B cell (primary cell): Measurements from ENCODE around the gene IGF1R.

Experiments used
- EZH2 ChIP-seq: IDR thresholded peaks from 2 replicates; pipeline ENCODE4 v1.6.1; 2012; ENCODE audit warnings: borderline replicate concordance, low read depth, mild to moderate bottlenecking, moderate library complexity, low read length; ENCODE audit not compliant: insufficient read depth, poor library complexity, severe bottlenecking
- TF ChIP-seq, protein P1 (sequence below): fragments of 200-600 bp; IDR thresholded peaks from one replicate; pipeline ENCODE4 v1.8.0; 2022; ENCODE audit warnings: antibody characterized with exemption, mild to moderate bottlenecking

- TF ChIP-seq, protein P1, sequence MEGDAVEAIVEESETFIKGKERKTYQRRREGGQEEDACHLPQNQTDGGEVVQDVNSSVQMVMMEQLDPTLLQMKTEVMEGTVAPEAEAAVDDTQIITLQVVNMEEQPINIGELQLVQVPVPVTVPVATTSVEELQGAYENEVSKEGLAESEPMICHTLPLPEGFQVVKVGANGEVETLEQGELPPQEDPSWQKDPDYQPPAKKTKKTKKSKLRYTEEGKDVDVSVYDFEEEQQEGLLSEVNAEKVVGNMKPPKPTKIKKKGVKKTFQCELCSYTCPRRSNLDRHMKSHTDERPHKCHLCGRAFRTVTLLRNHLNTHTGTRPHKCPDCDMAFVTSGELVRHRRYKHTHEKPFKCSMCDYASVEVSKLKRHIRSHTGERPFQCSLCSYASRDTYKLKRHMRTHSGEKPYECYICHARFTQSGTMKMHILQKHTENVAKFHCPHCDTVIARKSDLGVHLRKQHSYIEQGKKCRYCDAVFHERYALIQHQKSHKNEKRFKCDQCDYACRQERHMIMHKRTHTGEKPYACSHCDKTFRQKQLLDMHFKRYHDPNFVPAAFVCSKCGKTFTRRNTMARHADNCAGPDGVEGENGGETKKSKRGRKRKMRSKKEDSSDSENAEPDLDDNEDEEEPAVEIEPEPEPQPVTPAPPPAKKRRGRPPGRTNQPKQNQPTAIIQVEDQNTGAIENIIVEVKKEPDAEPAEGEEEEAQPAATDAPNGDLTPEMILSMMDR, result no peak
- no peak for TF ChIP-seq EZH2
Observed at GRCh38 chr15:98941595-98942255, 293.4 kb downstream of the IGF1R start.
